Dendritic cell treated with granulocyte-macrophage colony-stimulating factor and Interleukin-4, amounts not matched to agents 40 ng/mL and 50 ng/mL, for 4 days (primary cell): Measurements from ENCODE around the gene STK39.

ENCODE experiments used
- H3K27ac Mint-ChIP-seq: one replicate; pipeline ENCODE4 v1.8.0; 2022; ENCODE audit warnings: mild to moderate bottlenecking, mixed read lengths
- H3K27me3 Mint-ChIP-seq: one replicate; pipeline ENCODE4 v1.8.0; 2022; ENCODE audit warnings: mild to moderate bottlenecking, mixed read lengths
- H3K36me3 Mint-ChIP-seq: one replicate; pipeline ENCODE4 v1.8.0; 2022; ENCODE audit warnings: low read depth, mixed read lengths
- H3K4me1 Mint-ChIP-seq: one replicate; pipeline ENCODE4 v1.8.0; 2022; ENCODE audit warnings: low read depth, mixed read lengths
- H3K4me3 Mint-ChIP-seq: one replicate; pipeline ENCODE4 v1.8.0; 2022; ENCODE audit warnings: mild to moderate bottlenecking, moderate library complexity, mixed read lengths
- H3K9me3 Mint-ChIP-seq: one replicate; pipeline ENCODE4 v1.8.0; 2022; ENCODE audit warnings: mixed read lengths
- intact Hi-C: fragments of 100-400 bp; cut with micrococcal nuclease; formaldehyde crosslinking; loops from one replicate; pipeline ENCODE4 v1.15.0; 2022

STK39 gene

DNA sequence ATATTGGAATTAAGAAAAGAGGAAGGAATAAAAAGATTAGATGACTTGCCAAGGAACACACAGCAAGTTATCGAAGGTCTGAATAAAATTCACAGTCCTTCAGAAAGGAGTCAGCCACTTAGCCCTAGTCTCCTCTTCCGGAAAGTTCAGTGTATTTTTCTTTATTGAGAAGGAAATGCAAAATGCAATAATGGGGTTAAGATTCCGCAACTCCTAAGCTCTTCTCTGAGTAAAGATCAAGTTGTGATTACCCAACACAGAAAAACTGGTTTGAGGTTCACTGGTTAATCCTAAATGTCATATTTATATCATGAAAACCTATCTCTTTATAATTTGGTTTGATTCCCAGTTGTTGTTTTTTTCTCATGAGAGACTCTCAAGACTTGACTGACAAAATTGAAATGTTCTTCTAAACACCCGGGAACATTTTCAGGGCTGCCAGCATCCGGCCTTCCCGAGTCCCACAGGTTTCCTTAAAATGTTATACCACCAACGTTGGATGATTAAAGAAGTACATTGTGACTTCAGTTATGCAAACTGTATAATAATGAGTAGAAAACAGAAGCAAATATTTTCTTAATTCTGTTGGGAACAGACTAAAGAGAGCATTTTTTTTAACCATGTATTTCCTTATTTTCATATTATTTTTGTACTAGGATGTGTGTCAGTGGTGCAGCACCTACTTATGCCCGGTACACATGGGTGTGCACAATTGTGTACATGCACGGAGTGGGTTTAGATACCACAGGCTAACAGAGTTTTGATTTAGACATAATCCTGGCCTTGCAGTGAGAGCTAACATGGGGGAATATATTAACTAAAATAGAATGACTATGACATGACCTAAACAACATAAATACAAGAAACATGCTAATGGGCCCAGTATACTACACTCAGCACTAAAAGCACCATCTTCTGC is 100.2 kb downstream of the STK39 start:
- H3K36me3 Mint-ChIP-seq, result no peaks in the 10 kb centered on the region
- H3K9me3 Mint-ChIP-seq, result no peaks in the 10 kb centered on the region
- no peak overlapping the region for H3K27ac Mint-ChIP-seq
- no peak overlapping the region for H3K4me3 Mint-ChIP-seq
- H3K4me1 Mint-ChIP-seq, result peaks cover 42% of the 10 kb centered on the region
- intact Hi-C loops, result no loop called here
- H3K27me3 Mint-ChIP-seq, result no peaks in the 10 kb centered on the region

DNA sequence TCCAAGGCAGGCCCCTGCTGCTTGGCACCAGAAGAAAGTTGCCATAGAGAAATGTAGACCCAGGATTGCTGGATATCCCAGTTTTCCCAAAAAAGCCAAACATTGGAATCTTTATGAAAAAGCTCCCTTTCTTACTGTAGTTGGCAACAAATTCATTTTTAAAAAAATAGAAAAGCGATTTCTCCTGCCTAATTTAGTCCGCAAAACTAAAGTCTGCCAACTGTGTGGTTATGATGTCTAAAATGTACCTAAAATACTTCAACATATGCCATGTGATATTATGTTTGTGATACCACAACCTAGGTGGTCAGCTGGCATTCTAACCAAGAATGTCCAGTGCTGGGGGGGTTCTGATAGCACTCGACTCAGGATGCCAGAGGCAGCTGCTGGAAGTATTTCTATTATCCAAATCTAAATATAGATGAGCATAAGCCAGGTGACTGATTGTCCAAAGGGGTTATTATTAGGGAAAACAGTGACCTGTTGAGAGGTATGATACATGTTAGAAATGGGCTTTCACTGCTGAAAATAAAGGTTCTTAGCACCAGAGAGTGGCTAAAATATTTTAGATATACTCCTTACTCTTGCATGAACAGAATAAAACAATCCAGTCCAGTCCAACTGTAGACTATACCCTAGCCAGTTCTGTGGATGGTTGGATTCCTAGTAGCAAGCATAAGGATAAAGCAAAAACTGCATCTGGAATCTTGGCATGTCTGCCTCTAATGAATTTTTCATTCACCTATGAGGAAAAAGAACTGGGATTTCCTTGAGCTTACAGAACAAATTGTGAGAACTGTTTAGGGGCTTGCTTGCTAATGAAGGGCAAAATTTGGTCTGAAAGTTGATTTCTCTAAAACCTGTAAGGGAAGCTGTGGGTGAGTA is 101.7 kb downstream of the STK39 start:
- Mint-ChIP-seq H3K27ac (no peak overlapping the region), H3K4me1 (peaks cover 42% of the 10 kb centered on the region), H3K4me3 (no peak overlapping the region), H3K36me3 (no peaks in the 10 kb centered on the region), H3K27me3 (no peaks in the 10 kb centered on the region), H3K9me3 (no peaks in the 10 kb centered on the region)
- intact Hi-C loops, result no loop called here

DNA sequence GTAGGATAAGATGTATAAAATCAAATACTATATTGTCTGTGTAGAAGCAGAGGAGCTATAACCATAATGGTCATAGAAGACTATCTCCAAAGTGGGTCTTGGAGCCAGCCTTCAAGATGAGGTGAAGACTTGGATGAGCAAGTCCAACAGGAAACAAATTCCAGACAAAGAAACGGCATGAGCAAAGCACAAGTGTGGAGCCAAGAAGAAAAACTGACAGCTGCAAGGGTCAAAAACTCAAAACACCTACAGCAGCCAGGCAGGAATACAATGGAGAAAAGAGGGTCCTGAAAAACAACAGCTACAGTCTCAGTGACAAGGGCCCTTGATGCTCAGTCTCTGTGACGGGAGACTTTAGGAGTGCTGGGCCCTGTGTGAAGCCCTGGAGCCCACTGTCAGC is 102.4 kb downstream of the STK39 start:
- Mint-ChIP-seq H3K9me3 (no peaks in the 10 kb centered on the region), H3K27ac (no peak overlapping the region), H3K27me3 (no peaks in the 10 kb centered on the region), H3K4me3 (no peak overlapping the region), H3K36me3 (peaks cover 2% of the 10 kb centered on the region), H3K4me1 (peaks cover 39% of the 10 kb centered on the region)
- intact Hi-C loops, result no loop called here

DNA sequence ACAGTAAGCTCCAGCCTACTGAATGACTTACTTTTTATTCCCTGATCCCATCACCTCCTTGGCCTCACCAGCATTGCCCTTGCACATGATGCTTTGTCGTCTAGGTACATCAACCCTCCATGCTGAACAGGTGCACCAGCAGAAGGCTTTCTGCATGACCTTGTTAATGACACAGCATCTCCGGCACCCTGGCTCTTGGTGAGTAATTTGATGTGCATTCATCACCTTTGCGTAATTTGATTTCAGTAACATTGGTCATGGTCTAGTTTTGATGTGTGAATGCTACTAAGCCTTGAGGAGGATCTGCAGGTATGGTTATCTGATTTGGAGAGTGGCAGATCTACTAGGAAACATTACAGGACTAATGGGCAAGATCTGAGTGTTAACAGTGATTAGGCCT is 103.6 kb downstream of the STK39 start:
- H3K27ac Mint-ChIP-seq, result no peak overlapping the region

DNA sequence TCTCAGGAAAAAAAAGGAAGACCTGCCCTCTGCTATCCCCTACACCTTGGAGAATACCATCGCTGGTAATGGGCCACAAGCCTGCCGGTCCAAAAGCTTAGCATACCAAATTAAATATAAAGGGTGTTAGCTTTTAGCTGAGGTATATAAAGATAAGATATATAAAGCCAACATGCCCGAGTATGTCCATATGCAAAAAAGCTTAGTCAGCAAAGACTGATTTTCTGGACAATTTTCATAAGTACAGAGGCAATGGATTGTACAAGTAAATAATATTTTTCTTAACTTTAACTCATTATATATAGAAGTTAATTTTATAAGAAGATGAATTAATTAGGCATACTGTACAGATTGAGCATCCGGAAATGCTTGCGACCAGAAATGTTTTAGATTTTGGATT is 106.5 kb downstream of the STK39 start:
- Mint-ChIP-seq H3K36me3 (peaks cover 20% of the 10 kb centered on the region), H3K4me1 (no peaks in the 10 kb centered on the region), H3K27ac (no peak overlapping the region), H3K9me3 (no peaks in the 10 kb centered on the region), H3K27me3 (no peaks in the 10 kb centered on the region), H3K4me3 (no peak overlapping the region)
- intact Hi-C loops, result no loop called here

More for the DNA sequence above, 103.6 kb downstream of the STK39 start:
- intact Hi-C loops, result no loop called here
- H3K9me3 Mint-ChIP-seq, result no peaks in the 10 kb centered on the region
- no peaks in the 10 kb centered on the region for H3K27me3 Mint-ChIP-seq
- H3K4me1 Mint-ChIP-seq, result peaks cover 27% of the 10 kb centered on the region
- H3K4me3 Mint-ChIP-seq, result no peak overlapping the region
- peaks cover 7% of the 10 kb centered on the region for H3K36me3 Mint-ChIP-seq

DNA sequence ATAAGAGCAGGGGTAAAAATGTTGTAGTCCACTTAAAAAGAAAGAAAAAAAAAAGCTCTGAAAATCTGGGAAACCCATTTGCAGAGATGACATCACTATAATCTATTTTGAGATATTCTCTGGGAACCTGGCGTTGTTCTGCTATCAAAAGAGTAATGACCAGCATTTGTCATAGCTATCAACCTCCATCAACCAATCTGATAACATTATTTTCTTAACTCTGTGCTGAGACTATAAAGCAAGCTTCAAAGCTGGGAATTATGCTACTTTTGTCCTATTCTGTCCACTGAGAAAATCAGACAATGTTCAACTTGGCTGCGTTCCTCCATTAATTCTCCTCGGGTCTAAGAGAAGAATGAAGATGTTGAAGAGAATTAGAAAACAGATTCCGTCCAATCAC is 107.5 kb downstream of the STK39 start:
- H3K27ac Mint-ChIP-seq, result no peak overlapping the region
- intact Hi-C loops, result no loop called here
- no peaks in the 10 kb centered on the region for H3K27me3 Mint-ChIP-seq
- no peaks in the 10 kb centered on the region for H3K4me1 Mint-ChIP-seq
- no peaks in the 10 kb centered on the region for H3K9me3 Mint-ChIP-seq
- no peak overlapping the region for H3K4me3 Mint-ChIP-seq
- H3K36me3 Mint-ChIP-seq, result peaks cover 25% of the 10 kb centered on the region

DNA sequence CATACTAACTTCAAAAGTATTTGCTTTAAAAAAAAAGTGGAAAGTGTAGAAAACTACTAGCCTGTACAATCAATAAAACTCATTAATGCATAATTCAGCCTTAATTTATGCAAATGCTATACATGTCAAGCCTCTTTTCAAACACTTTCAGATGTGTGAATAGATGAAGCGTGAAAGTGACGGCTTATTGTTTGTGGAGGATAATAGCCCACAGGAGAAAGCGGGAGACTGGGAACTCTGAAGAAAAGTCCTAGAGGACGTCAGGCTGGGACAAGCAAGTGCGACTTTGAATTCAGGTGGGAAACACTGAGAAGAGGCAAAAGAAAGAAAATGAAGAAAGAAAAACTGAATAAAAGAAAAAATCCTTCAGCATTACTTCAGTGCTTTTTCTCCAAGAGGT is 108.5 kb downstream of the STK39 start:
- H3K36me3 Mint-ChIP-seq, result peaks cover 31% of the 10 kb centered on the region
- no peaks in the 10 kb centered on the region for H3K4me1 Mint-ChIP-seq
- intact Hi-C loops, result no loop called here
- no peaks in the 10 kb centered on the region for H3K27me3 Mint-ChIP-seq
- H3K4me3 Mint-ChIP-seq, result no peak overlapping the region
- H3K27ac Mint-ChIP-seq, result no peak overlapping the region
- no peaks in the 10 kb centered on the region for H3K9me3 Mint-ChIP-seq

DNA sequence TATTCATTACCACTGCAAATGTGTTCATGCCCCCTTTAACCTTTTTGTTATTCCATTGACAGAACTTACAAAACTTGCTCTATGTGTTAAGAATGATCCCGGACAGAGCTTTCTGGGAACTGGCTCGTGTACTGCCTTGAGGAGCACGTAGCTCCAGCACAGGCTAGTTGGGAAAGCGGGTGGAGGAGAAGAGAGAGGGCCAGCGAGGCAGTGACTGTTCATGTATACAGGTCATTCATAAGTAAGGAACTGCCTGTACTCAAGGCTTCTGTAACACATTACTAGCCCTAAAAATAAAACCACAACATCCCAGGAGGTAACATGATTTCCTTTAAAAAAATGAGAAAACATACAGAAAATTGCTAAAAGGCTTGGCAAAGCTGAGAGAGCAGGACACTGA is 109.0 kb downstream of the STK39 start:
- no peaks in the 10 kb centered on the region for H3K4me1 Mint-ChIP-seq
- intact Hi-C loops, result no loop called here
- no peaks in the 10 kb centered on the region for H3K27me3 Mint-ChIP-seq
- H3K36me3 Mint-ChIP-seq, result peaks cover 35% of the 10 kb centered on the region
- H3K9me3 Mint-ChIP-seq, result no peaks in the 10 kb centered on the region
- H3K4me3 Mint-ChIP-seq, result no peak overlapping the region
- no peak overlapping the region for H3K27ac Mint-ChIP-seq

DNA sequence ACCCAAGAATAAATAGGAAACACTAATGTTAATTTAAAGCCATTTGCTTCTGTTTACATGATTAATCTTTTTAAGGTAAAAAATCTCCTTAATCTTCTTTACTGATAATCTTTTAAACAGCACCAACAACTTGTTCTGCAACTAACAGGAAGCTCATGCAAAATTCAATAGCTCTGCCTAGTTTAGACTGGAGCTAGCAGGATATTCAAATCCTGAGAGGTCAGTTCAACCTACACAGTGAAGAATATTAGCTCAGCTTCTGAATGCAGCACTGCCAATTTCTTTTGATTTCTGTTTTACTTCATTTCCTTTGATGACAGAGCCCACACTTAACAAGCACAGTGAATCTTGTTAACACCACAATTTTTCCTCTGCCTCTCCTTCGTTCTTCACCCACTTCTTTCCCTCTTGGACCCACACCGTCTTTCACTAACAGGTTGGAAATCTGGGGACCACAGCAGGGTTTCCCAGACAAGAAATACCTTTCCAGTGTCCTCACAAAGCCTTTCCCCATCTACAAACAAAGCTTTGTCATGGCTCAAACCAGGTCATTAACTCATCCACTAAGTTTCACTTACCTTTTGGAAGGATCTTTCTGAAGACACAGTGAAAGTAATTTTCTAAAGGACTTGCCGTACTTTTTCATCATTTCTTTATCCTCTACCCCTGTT is 109.8 kb downstream of the STK39 start:
- Mint-ChIP-seq H3K27ac (no peak overlapping the region), H3K4me3 (no peak overlapping the region), H3K27me3 (no peaks in the 10 kb centered on the region), H3K4me1 (no peaks in the 10 kb centered on the region), H3K9me3 (no peaks in the 10 kb centered on the region), H3K36me3 (peaks cover 40% of the 10 kb centered on the region)
- intact Hi-C loops, result loop anchor here (2.0 kb wide), 1 partner anchor 783 kb away; no protein-coding TSS in a partner anchor

DNA sequence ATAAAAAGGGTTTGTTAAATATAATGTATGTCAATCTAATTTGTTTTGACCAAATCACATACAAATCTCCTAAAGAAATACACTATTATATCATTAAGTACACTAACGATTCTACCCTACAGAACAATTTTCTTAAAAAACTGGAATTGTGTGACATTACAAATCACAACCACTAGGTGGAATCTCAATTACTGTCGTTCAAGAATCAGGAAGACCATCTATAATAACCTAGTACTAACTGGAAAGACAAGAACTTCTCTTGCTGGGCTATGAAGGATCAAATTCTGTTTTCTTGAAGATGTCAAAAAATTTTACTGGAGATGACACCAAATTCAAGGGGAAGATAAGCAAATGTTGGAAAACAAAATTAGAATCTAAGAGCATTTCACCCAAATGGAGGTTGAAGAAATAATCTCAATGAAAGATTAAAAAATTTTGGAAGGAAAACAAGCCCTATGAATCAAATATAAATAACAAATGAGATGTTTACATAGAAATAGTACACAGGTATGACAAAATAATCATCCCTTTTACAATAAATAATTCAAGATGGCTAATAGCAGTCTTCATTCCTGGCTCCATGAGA is 110.9 kb downstream of the STK39 start:
- Mint-ChIP-seq H3K9me3 (no peaks in the 10 kb centered on the region), H3K36me3 (peaks cover 45% of the 10 kb centered on the region), H3K27me3 (no peaks in the 10 kb centered on the region), H3K27ac (no peak overlapping the region), H3K4me3 (no peak overlapping the region), H3K4me1 (no peaks in the 10 kb centered on the region)
- intact Hi-C loops, result loop anchor here (1.0 to 2.0 kb wide), 2 partner anchors 111 to 784 kb away; partner anchors contain the start of gene STK39

DNA sequence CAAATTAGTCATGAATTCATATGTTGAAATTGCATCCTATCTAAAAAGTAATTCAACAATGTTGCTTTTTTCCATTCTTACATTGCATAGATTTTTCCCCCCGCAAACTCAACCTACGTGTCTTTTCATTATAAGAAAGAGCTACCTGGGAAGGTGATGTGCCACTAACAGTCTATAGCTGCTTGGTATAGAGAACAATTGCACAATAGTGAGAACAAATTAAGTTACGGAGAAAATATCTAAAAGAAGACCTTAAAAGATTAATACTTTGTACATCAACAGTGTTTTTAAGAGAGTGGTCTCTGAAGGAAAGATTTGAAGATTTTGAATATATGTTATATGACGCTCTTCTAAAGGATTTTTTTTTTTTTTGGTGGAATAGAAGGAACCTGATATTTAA is 111.8 kb downstream of the STK39 start:
- H3K36me3 Mint-ChIP-seq, result peaks cover 45% of the 10 kb centered on the region
- intact Hi-C loops, result loop anchor here (1.0 to 2.0 kb wide), 2 partner anchors 112 to 785 kb away; partner anchors contain the start of gene STK39
- no peaks in the 10 kb centered on the region for H3K27me3 Mint-ChIP-seq
- no peaks in the 10 kb centered on the region for H3K9me3 Mint-ChIP-seq
- H3K4me1 Mint-ChIP-seq, result peaks cover 6% of the 10 kb centered on the region
- no peak overlapping the region for H3K27ac Mint-ChIP-seq
- no peak overlapping the region for H3K4me3 Mint-ChIP-seq

DNA sequence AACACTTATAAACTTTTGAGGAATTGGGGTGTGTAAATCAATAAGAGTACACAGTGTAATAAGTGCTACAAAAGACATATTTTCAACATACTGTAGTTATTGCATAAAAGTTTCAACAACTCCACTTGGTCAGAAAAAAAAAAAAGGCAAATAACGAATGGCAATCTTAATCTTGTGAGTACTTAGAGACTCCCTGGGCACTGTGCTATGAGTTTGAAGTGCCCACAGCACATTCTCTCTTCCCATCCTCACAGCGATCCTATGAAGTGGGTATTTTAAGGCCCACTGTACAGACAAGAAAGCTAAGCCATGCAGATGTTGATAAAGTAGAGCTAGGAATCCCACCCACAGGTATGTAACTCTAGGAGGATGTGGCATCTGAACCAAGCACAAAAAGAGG is 112.3 kb downstream of the STK39 start:
- no peaks in the 10 kb centered on the region for H3K27me3 Mint-ChIP-seq
- no peaks in the 10 kb centered on the region for H3K9me3 Mint-ChIP-seq
- no peak overlapping the region for H3K4me3 Mint-ChIP-seq
- no peak overlapping the region for H3K27ac Mint-ChIP-seq
- H3K36me3 Mint-ChIP-seq, result peaks cover 45% of the 10 kb centered on the region
- peaks cover 11% of the 10 kb centered on the region for H3K4me1 Mint-ChIP-seq
- intact Hi-C loops, result no loop called here

DNA sequence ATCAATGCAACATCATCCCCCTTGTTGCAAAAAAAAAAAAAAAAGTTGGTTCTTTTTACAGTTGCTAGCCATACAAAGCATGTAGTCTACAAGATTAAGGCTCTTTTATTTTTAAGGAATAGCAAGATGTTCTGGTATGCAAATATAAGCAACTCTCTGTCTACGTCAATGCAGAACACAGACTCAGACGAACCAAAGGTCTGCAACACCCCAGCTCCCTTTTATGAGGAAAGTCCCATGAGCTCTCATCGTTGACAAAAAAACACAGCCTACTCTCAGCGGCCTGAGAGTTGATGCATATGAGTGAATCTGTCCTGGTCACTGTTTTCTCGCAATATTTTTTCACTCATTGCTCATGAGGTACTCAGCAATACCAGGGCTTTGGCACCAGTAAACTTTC is 112.9 kb downstream of the STK39 start:
- Mint-ChIP-seq H3K4me3 (no peak overlapping the region), H3K9me3 (no peaks in the 10 kb centered on the region), H3K36me3 (peaks cover 39% of the 10 kb centered on the region), H3K4me1 (peaks cover 12% of the 10 kb centered on the region), H3K27ac (no peak overlapping the region), H3K27me3 (no peaks in the 10 kb centered on the region)
- intact Hi-C loops, result no loop called here
